Fibroblast of lung (primary cell): Measurements from ENCODE around the gene CAVIN2.

Source experiments
- EZH2 ChIP-seq: IDR thresholded peaks from 2 replicates; pipeline ENCODE4 v1.5.1; 2012; ENCODE audit warnings: low read length, control low read depth, mild to moderate bottlenecking; ENCODE audit errors: missing control alignments
- TF ChIP-seq, protein P1 (sequence below), 2 donors: IDR thresholded peaks in 1 of 2; conservative IDR thresholded peaks in 1 of 2; 1 replicate in 1 of 2; 2 replicates in 1 of 2; pipeline ENCODE4 v1.5.1; 2011 to 2012; ENCODE audit warnings: low read length in 2 of 2, control low read depth in 1 of 2, inconsistent platforms in 1 of 2, low read depth in 1 of 2, mild to moderate bottlenecking in 1 of 2

DNA sequence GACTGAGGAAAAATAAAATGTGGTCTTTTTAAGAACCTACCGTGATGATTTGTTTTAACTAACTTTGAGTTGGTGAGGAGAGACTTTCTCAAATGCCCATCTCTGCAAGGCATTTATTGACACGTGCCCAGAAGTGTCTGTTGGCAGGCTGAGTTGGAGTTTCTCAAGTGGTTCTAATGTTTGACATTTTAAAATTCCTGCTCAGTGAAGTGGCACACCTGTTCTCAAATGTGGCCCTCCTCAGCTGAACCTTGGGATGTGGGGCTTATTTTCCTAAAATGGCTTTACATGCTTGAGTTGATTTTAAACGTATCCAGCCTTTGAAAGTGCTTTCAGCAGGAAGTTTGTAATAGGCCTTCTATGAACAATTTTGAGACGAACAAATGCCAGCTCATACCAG is 876 bp upstream of the CAVIN2 start:
- TF ChIP-seq, protein P1, sequence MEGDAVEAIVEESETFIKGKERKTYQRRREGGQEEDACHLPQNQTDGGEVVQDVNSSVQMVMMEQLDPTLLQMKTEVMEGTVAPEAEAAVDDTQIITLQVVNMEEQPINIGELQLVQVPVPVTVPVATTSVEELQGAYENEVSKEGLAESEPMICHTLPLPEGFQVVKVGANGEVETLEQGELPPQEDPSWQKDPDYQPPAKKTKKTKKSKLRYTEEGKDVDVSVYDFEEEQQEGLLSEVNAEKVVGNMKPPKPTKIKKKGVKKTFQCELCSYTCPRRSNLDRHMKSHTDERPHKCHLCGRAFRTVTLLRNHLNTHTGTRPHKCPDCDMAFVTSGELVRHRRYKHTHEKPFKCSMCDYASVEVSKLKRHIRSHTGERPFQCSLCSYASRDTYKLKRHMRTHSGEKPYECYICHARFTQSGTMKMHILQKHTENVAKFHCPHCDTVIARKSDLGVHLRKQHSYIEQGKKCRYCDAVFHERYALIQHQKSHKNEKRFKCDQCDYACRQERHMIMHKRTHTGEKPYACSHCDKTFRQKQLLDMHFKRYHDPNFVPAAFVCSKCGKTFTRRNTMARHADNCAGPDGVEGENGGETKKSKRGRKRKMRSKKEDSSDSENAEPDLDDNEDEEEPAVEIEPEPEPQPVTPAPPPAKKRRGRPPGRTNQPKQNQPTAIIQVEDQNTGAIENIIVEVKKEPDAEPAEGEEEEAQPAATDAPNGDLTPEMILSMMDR (conservative IDR thresholded peaks at IDR 0.05 in 1 of 2, IDR thresholded peaks at IDR 0.05 in 1 of 2; ENCODE audit: low read depth in 1 of 2, low read length in 2 of 2), result no peak
- no peak for TF ChIP-seq EZH2
